Keratinocyte (primary cell): Measurements from ENCODE around the gene DSCAML1. TPM values are rescaled to one million over a fixed set of nuclear protein-coding genes. Genes with fewer than 3 reads are reported as not detected.

Source experiments
- DNase-seq: peaks from one replicate; pipeline ENCODE4 v3.0.0-alpha.2; 2011; ENCODE audit warnings: low read depth, missing footprints, low spot score
- FAIRE-seq: peaks from 2 replicates; lab custom pipeline; 2011; peaks lifted over from hg19 to GRCh38; lab: Jason Lieb, UNC
- H2AFZ ChIP-seq: 2 replicates; pipeline ENCODE4 v1.6.0; 2012; ENCODE audit warnings: low read length, control low read depth, inconsistent platforms; ENCODE audit not compliant: control insufficient read depth
- H3K27ac ChIP-seq: 2 replicates; pipeline ENCODE4 v1.5.1; 2011; ENCODE audit warnings: low read length; ENCODE audit not compliant: control insufficient read depth, insufficient read depth
- H3K27me3 ChIP-seq: 3 replicates; pipeline ENCODE4 v1.6.0; 2011; ENCODE audit warnings: low read length; ENCODE audit not compliant: control insufficient read depth, insufficient read depth; ENCODE audit errors: extremely low read depth
- H3K36me3 ChIP-seq, 2 experiments: 2 replicates in 1 of 2; 3 replicates in 1 of 2; pipeline ENCODE4 v1.5.1; 2011; ENCODE audit warnings: low read length in 2 of 2, mild to moderate bottlenecking in 1 of 2; ENCODE audit not compliant: control insufficient read depth in 2 of 2, insufficient read depth in 2 of 2; ENCODE audit errors: extremely low read depth in 1 of 2
- H3K4me1 ChIP-seq: 3 replicates; pipeline ENCODE4 v1.5.1; 2011; ENCODE audit warnings: low read length; ENCODE audit not compliant: control insufficient read depth, insufficient read depth; ENCODE audit errors: extremely low read depth
- H3K4me2 ChIP-seq: 3 replicates; pipeline ENCODE4 v1.6.0; 2011; ENCODE audit warnings: low read depth, low read length; ENCODE audit not compliant: control insufficient read depth, insufficient read depth; ENCODE audit errors: extremely low read depth
- H3K4me3 ChIP-seq, 3 experiments: fragments of 200-600 bp in 1 of 3; sonication (generic) in 1 of 3; 2 replicates in 2 of 3; 3 replicates in 1 of 3; pipeline ENCODE4 v1.5.1; 2011 to 2016; ENCODE audit warnings: low read length in 3 of 3, mild to moderate bottlenecking in 3 of 3, control low read depth in 2 of 3, inconsistent platforms in 1 of 3, low read depth in 1 of 3, mixed read lengths in 1 of 3, mixed run types in 1 of 3, moderate library complexity in 1 of 3; ENCODE audit not compliant: control insufficient read depth in 2 of 3, insufficient read depth in 2 of 3; ENCODE audit errors: extremely low read depth in 1 of 3
- H3K79me2 ChIP-seq: 2 replicates; pipeline ENCODE4 v1.6.0; 2012; ENCODE audit warnings: low read length; ENCODE audit not compliant: control insufficient read depth, insufficient read depth
- H3K9ac ChIP-seq: 3 replicates; pipeline ENCODE4 v1.6.0; 2011; ENCODE audit warnings: low read length; ENCODE audit not compliant: control insufficient read depth, insufficient read depth; ENCODE audit errors: extremely low read depth
- H3K9me1 ChIP-seq: 3 replicates; pipeline ENCODE4 v1.6.0; 2011; ENCODE audit warnings: low read length; ENCODE audit not compliant: control insufficient read depth, insufficient read depth; ENCODE audit errors: extremely low read depth
- H3K9me3 ChIP-seq: 2 replicates; pipeline ENCODE4 v1.5.1; 2012; ENCODE audit warnings: low read depth, low read length; ENCODE audit not compliant: control insufficient read depth
- H4K20me1 ChIP-seq: 3 replicates; pipeline ENCODE4 v1.6.0; 2011; ENCODE audit warnings: low read length; ENCODE audit not compliant: control insufficient read depth, insufficient read depth; ENCODE audit errors: extremely low read depth
- EZH2 ChIP-seq: IDR thresholded peaks from one replicate; pipeline ENCODE4 v1.6.1; 2012; ENCODE audit warnings: inconsistent platforms, mild to moderate bottlenecking, low read length, moderate library complexity
- dilution Hi-C: fragments of 300-500 bp; cut with MboI; formaldehyde crosslinking; loops from one replicate; pipeline ENCODE4 v1.7.0; 2020; ENCODE audit warnings: low sequenced_read_pairs; ENCODE audit not compliant: extremely low pct_ligation_motif_present
- polyA plus RNA-seq, 5 experiments: library from polyadenylated mRNA; depleted of rRNA in 3 of 5; stranded (reverse) in 3 of 5; stranded (forward) in 1 of 5; unstranded in 1 of 5; fragments of >200 nt; gene quantifications; 1 replicate in 1 of 5; 2 replicates in 3 of 5; 3 replicates in 1 of 5; pipeline versions ENCODE4 v1.2.1 to v1.2.3, GENCODE V29; 2011 to 2012; ENCODE audit warnings: missing spikeins in 2 of 5, low read depth in 1 of 5, low replicate concordance in 1 of 5
- TF ChIP-seq, protein P1 (sequence below), 3 experiments: IDR thresholded peaks in 1 of 3; conservative IDR thresholded peaks in 1 of 3; optimal IDR thresholded peaks in 1 of 3; 2 replicates in 2 of 3; 3 replicates in 1 of 3; pipeline versions ENCODE3 to v1.5.1; 2011; ENCODE audit warnings: low read length in 3 of 3, mild to moderate bottlenecking in 3 of 3, moderate library complexity in 2 of 3, control low read depth in 1 of 3, inconsistent platforms in 1 of 3; ENCODE audit not compliant: insufficient read depth in 2 of 3; ENCODE audit errors: extremely low read depth in 1 of 3

DSCAML1 gene
- polyA plus RNA-seq, 1 donor (not counting 4 experiments of a cell fraction or from before 2014, with no cell fraction given) = not detected

DNA sequence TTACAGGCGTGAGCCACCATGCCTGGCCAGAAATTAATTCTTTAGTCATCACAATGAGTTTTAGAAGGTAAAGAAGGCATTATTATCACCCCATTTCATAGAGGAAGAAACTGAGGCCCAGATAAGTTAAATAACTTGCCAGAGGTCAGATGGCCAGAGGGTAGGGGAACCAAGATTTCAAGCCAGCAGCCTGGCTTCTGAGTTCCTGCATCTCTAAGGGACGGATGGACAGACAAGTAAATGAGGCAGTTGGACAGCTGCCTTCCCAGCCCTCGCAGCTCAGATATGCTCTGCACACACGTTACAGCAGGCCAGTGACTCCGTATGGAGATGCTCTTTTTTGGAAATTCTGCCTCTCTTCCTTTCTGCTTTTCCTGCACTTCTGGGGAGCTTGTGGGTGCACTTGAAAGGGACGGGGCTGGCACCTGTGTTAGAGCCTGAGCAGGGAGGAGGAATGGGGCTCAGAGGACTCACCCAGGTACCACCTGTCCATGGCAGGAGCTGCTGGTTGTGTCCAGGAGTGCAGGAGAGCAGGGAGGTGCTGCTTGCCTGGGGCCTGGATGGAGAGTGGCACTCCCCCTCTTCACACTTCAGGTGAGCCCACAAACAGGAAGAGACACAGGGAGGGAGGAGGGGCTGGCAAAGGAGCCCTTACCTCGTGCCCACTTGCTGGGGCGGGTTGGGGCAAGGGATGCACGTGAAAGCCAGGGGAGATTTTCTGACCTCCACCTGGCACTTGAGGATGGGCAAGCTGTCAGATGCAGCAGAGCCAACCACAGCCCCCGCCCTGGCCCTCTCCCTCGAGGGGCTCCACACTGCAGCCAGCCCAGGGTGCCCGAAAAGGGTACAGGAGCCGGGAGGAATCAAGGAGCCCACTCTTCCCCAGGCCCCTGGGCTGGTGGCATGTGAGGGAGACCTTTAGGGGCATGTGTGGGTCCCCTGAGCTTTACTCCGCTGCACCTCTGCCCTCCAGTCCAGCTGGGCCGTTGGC, 30.8 kb upstream of the DSCAML1 start:
- Histone ChIP-seq H4K20me1 (no peaks in the 10 kb centered on the region), H3K27ac (no peak overlapping the region)

DNA sequence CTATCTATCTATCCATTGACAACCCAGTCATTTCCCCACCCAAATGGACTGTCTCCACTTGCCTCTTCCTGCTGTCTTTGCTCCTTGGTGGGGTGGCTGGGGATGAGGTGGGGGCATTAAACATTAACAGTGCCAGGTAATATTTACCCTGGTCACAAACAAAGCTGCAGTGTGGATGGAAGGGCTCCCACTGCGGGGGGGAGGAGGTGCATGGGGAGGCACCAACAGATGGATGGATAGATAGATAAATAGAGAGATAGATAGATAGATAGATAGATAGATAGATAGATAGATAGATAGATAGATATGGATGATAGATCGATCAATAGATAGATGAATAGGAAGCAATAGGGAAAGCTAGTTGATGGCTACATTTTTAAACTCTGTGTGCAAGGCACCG, 29.8 kb upstream of the DSCAML1 start:
- Histone ChIP-seq H3K79me2 (no peaks in the 10 kb centered on the region), H3K9ac (no peak overlapping the region), H3K9me1 (no peaks in the 10 kb centered on the region), H3K4me3 (no peak overlapping the region), H3K4me1 (peaks cover 25% of the 10 kb centered on the region), H3K9me3 (no peaks in the 10 kb centered on the region), H3K36me3 (no peaks in the 10 kb centered on the region), H4K20me1 (no peaks in the 10 kb centered on the region), H3K4me2 (no peak overlapping the region), H3K27ac (no peak overlapping the region), H3K27me3 (peaks cover 6% of the 10 kb centered on the region), H2AFZ (no peak overlapping the region)
- no peak for TF ChIP-seq EZH2
- TF ChIP-seq, protein P1, sequence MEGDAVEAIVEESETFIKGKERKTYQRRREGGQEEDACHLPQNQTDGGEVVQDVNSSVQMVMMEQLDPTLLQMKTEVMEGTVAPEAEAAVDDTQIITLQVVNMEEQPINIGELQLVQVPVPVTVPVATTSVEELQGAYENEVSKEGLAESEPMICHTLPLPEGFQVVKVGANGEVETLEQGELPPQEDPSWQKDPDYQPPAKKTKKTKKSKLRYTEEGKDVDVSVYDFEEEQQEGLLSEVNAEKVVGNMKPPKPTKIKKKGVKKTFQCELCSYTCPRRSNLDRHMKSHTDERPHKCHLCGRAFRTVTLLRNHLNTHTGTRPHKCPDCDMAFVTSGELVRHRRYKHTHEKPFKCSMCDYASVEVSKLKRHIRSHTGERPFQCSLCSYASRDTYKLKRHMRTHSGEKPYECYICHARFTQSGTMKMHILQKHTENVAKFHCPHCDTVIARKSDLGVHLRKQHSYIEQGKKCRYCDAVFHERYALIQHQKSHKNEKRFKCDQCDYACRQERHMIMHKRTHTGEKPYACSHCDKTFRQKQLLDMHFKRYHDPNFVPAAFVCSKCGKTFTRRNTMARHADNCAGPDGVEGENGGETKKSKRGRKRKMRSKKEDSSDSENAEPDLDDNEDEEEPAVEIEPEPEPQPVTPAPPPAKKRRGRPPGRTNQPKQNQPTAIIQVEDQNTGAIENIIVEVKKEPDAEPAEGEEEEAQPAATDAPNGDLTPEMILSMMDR (optimal IDR thresholded peaks at IDR 0.05 in 1 of 3, IDR thresholded peaks at IDR 0.05 in 1 of 3, conservative IDR thresholded peaks at IDR 0.05 in 1 of 3; ENCODE audit: extremely low read depth in 1 of 3, insufficient read depth in 2 of 3, low read length in 3 of 3) = no peak
- DNase-seq (no peak), FAIRE-seq (no peak)
- dilution Hi-C loops = no loop called here

More for the DNA sequence above, 30.8 kb upstream of the DSCAML1 start:
- TF ChIP-seq, protein P1 (optimal IDR thresholded peaks at IDR 0.05 in 1 of 3, IDR thresholded peaks at IDR 0.05 in 1 of 3, conservative IDR thresholded peaks at IDR 0.05 in 1 of 3; ENCODE audit: extremely low read depth in 1 of 3, insufficient read depth in 2 of 3, low read length in 3 of 3) = no peak
- no peak for TF ChIP-seq EZH2
- no peaks in the 10 kb centered on the region for H3K79me2 ChIP-seq
- no peaks in the 10 kb centered on the region for H3K9me3 ChIP-seq
- H3K4me2 ChIP-seq = no peak overlapping the region
- FAIRE-seq (no peak), DNase-seq (no peak)
- H2AFZ ChIP-seq = no peak overlapping the region
- H3K4me1 ChIP-seq = peaks cover 25% of the 10 kb centered on the region
- H3K9ac ChIP-seq = no peak overlapping the region
- no peak overlapping the region for H3K4me3 ChIP-seq
- dilution Hi-C loops = no loop called here
- H3K36me3 ChIP-seq = no peaks in the 10 kb centered on the region
- H3K27me3 ChIP-seq = peaks cover 6% of the 10 kb centered on the region
- H3K9me1 ChIP-seq = no peaks in the 10 kb centered on the region
